SU-DHL-6 (cell line): ENCODE measurements around the gene SLC38A10.

Experiments
- EZH2phosphoT487 ChIP-seq: fragments of 200-600 bp; sonication (generic), shearing (Covaris generic); conservative IDR thresholded peaks from 2 replicates; pipeline ENCODE4 v1.6.1; 2018; ENCODE audit warnings: mild to moderate bottlenecking, antibody characterized with exemption, low read length, moderate library complexity, mixed read lengths
- TF ChIP-seq, protein P1 (sequence below): fragments of 200-600 bp; sonication (generic); IDR thresholded peaks from one replicate; pipeline ENCODE4 v1.5.1; 2017; ENCODE audit warnings: antibody characterized with exemption, mild to moderate bottlenecking, low read length, moderate library complexity; ENCODE audit not compliant: insufficient read depth, poor library complexity, severe bottlenecking

- TF ChIP-seq, protein P1, sequence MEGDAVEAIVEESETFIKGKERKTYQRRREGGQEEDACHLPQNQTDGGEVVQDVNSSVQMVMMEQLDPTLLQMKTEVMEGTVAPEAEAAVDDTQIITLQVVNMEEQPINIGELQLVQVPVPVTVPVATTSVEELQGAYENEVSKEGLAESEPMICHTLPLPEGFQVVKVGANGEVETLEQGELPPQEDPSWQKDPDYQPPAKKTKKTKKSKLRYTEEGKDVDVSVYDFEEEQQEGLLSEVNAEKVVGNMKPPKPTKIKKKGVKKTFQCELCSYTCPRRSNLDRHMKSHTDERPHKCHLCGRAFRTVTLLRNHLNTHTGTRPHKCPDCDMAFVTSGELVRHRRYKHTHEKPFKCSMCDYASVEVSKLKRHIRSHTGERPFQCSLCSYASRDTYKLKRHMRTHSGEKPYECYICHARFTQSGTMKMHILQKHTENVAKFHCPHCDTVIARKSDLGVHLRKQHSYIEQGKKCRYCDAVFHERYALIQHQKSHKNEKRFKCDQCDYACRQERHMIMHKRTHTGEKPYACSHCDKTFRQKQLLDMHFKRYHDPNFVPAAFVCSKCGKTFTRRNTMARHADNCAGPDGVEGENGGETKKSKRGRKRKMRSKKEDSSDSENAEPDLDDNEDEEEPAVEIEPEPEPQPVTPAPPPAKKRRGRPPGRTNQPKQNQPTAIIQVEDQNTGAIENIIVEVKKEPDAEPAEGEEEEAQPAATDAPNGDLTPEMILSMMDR: no peak
- TF ChIP-seq EZH2phosphoT487: no peak
Observed at GRCh38 chr17:81231766-81232581, 63.1 kb downstream of the SLC38A10 start.
